Measurements from ENCODE around the gene SLC22A17. TPM values are rescaled to one million over a fixed set of nuclear protein-coding genes. Genes with fewer than 3 reads are reported as not detected.

The SLC22A17 gene
- total and polyA plus RNA-seq, 9 of the 15 experiments (the other 6 are each of a cell fraction or from before 2014, with no cell fraction given), result 0.07 to 0.09 TPM; not detected in 7

DNA sequence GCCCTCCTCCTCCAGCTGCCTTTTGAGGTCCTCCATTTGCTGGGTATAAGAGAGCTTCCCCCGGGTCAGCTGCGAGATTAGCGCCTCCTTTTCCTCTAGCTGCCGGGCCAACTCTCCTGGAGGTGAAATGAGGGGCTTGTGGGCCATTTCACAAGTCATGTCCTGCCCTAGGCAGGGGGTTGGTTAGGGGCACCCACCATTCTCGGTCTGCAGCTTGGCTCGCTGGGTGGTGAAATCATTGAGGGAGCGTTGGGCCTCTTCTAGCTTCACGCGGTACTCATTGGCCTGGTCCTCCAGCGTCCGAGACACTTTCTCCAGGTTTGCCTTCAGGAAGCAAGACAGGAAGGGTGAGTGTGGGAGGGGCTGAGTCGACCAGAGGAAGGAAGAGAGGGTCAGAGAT is 36.7 kb upstream of the SLC22A17 start:
- ATAC-seq, result no peak
- intact Hi-C loops (cut with micrococcal nuclease), result no loop called here
- 0% methylated on average over 6 of the region's 12 CpGs for WGBS (ENCODE audit: insufficient coverage, low coverage, missing lambda C conversion rate)
- ChIA-PET POLR2A (interaction anchor here (1.0 kb wide), 1 partner anchor 9 kb away, joined by 3 read pairs; no protein-coding TSS in a partner anchor), CTCF (ENCODE audit: low intra/inter-chr PET ratio) (no interaction called here)
- Histone ChIP-seq H3K79me2 (ENCODE audit: control insufficient read depth, insufficient read depth, low read length) (no peaks in the 10 kb centered on the region), H3K4me3 (no peak overlapping the region), H3K4me1 (replicated peaks in 1 of 2; ENCODE audit: control insufficient read depth in 2 of 2, insufficient read depth in 2 of 2, low read length in 2 of 2) (peaks cover 0 to 7% of the 10 kb centered on the region in 2 experiments; a peak in 2 of 5 replicates), H3K4me2 (ENCODE audit: insufficient read depth, low read length) (no peak overlapping the region), H3K9me1 (ENCODE audit: control insufficient read depth, insufficient read depth, low read length) (no peaks in the 10 kb centered on the region), H3K27me3 (ENCODE audit: control insufficient read depth in 2 of 2, insufficient read depth in 2 of 2, low read length in 2 of 2) (peaks cover 31 to 72% of the 10 kb centered on the region in 2 experiments; a peak in 3 of 5 replicates), H3K9me3 (replicated peaks; ENCODE audit: control insufficient read depth, insufficient read depth, low read depth, low read length) (no peaks in the 10 kb centered on the region), H4K20me1 (replicated peaks; ENCODE audit: control insufficient read depth, insufficient read depth, low read length) (no peaks in the 10 kb centered on the region), H2AFZ (ENCODE audit: low read depth, low read length) (no peak overlapping the region), H3K9ac (ENCODE audit: insufficient read depth in 1 of 2, low read depth in 2 of 2, low read length in 2 of 2) (no peak overlapping the region), H3K27ac (ENCODE audit: extremely low read depth, low read depth, low read length) (no peak overlapping the region), H3K36me3 (ENCODE audit: control insufficient read depth, insufficient read depth, low read length) (no peaks in the 10 kb centered on the region)
- TF ChIP-seq BDP1 (IDR thresholded peaks at IDR 0.05; ENCODE audit: insufficient read depth, insufficient read length), result no peak
- no peak for TF ChIP-seq ZNF134 (CRISPR knock-in tag; conservative IDR thresholded peaks at IDR 0.05)
- TF ChIP-seq BACH1 (tag; IDR thresholded peaks at IDR 0.05), result no peak
- no peak for TF ChIP-seq PRPF4 (IDR thresholded peaks at IDR 0.05; ENCODE audit: insufficient read depth, low read depth, low read length, poor library complexity, severe bottlenecking)
- TF ChIP-seq CREB1 (IDR thresholded peaks at IDR 0.05), result no peak
- TF ChIP-seq CREB1 (CRISPR knock-in tag; IDR thresholded peaks at IDR 0.05), result no peak
- TF ChIP-seq HNRNPL (IDR thresholded peaks at IDR 0.05; ENCODE audit: low read depth, low read length), result no peak
- TF ChIP-seq POU5F1 (IDR thresholded peaks at IDR 0.05; ENCODE audit: borderline replicate concordance, low read depth, low read length, partially characterized antibody), result no peak
- TF ChIP-seq, protein P1, sequence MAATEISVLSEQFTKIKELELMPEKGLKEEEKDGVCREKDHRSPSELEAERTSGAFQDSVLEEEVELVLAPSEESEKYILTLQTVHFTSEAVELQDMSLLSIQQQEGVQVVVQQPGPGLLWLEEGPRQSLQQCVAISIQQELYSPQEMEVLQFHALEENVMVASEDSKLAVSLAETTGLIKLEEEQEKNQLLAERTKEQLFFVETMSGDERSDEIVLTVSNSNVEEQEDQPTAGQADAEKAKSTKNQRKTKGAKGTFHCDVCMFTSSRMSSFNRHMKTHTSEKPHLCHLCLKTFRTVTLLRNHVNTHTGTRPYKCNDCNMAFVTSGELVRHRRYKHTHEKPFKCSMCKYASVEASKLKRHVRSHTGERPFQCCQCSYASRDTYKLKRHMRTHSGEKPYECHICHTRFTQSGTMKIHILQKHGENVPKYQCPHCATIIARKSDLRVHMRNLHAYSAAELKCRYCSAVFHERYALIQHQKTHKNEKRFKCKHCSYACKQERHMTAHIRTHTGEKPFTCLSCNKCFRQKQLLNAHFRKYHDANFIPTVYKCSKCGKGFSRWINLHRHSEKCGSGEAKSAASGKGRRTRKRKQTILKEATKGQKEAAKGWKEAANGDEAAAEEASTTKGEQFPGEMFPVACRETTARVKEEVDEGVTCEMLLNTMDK (IDR thresholded peaks at IDR 0.05; ENCODE audit: borderline replicate concordance, insufficient read depth, low read depth, low read length, poor library complexity, severe bottlenecking), result no peak
- no peak for TF ChIP-seq ZNF140 (CRISPR knock-in tag; IDR thresholded peaks at IDR 0.05)
- no peak for TF ChIP-seq CXXC5 (CRISPR knock-in tag; IDR thresholded peaks at IDR 0.05)
- no peak for TF ChIP-seq RAD21 (CRISPR knock-in tag; conservative IDR thresholded peaks at IDR 0.05 in 1 of 2, IDR thresholded peaks at IDR 0.05 in 1 of 2)
- TF ChIP-seq, protein P2, sequence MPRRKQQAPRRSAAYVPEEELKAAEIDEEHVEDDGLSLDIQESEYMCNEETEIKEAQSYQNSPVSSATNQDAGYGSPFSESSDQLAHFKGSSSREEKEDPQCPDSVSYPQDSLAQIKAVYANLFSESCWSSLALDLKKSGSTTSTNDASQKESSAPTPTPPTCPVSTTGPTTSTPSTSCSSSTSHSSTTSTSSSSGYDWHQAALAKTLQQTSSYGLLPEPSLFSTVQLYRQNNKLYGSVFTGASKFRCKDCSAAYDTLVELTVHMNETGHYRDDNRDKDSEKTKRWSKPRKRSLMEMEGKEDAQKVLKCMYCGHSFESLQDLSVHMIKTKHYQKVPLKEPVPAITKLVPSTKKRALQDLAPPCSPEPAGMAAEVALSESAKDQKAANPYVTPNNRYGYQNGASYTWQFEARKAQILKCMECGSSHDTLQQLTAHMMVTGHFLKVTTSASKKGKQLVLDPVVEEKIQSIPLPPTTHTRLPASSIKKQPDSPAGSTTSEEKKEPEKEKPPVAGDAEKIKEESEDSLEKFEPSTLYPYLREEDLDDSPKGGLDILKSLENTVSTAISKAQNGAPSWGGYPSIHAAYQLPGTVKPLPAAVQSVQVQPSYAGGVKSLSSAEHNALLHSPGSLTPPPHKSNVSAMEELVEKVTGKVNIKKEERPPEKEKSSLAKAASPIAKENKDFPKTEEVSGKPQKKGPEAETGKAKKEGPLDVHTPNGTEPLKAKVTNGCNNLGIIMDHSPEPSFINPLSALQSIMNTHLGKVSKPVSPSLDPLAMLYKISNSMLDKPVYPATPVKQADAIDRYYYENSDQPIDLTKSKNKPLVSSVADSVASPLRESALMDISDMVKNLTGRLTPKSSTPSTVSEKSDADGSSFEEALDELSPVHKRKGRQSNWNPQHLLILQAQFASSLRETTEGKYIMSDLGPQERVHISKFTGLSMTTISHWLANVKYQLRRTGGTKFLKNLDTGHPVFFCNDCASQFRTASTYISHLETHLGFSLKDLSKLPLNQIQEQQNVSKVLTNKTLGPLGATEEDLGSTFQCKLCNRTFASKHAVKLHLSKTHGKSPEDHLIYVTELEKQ (CRISPR knock-in tag; IDR thresholded peaks at IDR 0.05), result no peak
- TF ChIP-seq, protein P3, sequence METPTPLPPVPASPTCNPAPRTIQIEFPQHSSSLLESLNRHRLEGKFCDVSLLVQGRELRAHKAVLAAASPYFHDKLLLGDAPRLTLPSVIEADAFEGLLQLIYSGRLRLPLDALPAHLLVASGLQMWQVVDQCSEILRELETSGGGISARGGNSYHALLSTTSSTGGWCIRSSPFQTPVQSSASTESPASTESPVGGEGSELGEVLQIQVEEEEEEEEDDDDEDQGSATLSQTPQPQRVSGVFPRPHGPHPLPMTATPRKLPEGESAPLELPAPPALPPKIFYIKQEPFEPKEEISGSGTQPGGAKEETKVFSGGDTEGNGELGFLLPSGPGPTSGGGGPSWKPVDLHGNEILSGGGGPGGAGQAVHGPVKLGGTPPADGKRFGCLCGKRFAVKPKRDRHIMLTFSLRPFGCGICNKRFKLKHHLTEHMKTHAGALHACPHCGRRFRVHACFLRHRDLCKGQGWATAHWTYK (CRISPR knock-in tag; IDR thresholded peaks at IDR 0.05), result no peak
- in situ Hi-C loops (cut with MboI), result loop anchor here (10.0 kb wide), 1 partner anchor 125 kb away; no protein-coding TSS in a partner anchor
- BruUV-seq (replicated peaks), result no TSS peak
- no peak for FAIRE-seq
- no peak for DNase-seq (ENCODE audit: extremely low read depth in 1 of 4, low spot score in 3 of 4)
